Glutamatergic neuron (in vitro differentiated cells): Measurements from ENCODE around the gene ZBTB5. TPM values are rescaled to one million over a fixed set of nuclear protein-coding genes. Genes with fewer than 3 reads are reported as not detected.
A peak's percentile ranks its signal among the peaks of the same experiment; 100 is the strongest.

ENCODE experiments used
- DNase-seq: peaks from one replicate; pipeline ENCODE4 v3.0.0; 2022
- H3K27ac Mint-ChIP-seq: one replicate; pipeline ENCODE4 v1.8.0; 2020; ENCODE audit warnings: mild to moderate bottlenecking, mixed read lengths, inconsistent platforms; ENCODE audit not compliant: unreplicated experiment
- H3K27me3 Mint-ChIP-seq: one replicate; pipeline ENCODE4 v1.8.0; 2020; ENCODE audit warnings: mild to moderate bottlenecking, moderate library complexity, mixed read lengths, inconsistent platforms; ENCODE audit not compliant: unreplicated experiment
- H3K36me3 Mint-ChIP-seq: one replicate; pipeline ENCODE4 v1.8.0; 2020; ENCODE audit warnings: mild to moderate bottlenecking, mixed read lengths, inconsistent platforms; ENCODE audit not compliant: unreplicated experiment
- H3K4me1 Mint-ChIP-seq: one replicate; pipeline ENCODE4 v1.8.0; 2020; ENCODE audit warnings: mild to moderate bottlenecking, low read depth, mixed read lengths, inconsistent platforms; ENCODE audit not compliant: unreplicated experiment
- H3K4me3 Mint-ChIP-seq: one replicate; pipeline ENCODE4 v1.8.0; 2020; ENCODE audit warnings: mild to moderate bottlenecking, mixed read lengths, inconsistent platforms; ENCODE audit not compliant: unreplicated experiment
- H3K9me3 Mint-ChIP-seq: one replicate; pipeline ENCODE4 v1.8.0; 2020; ENCODE audit warnings: mild to moderate bottlenecking, moderate library complexity, mixed read lengths, inconsistent platforms; ENCODE audit not compliant: unreplicated experiment
- CTCF ChIP-seq: fragments of 200-600 bp; sonication (generic); IDR thresholded peaks from one replicate; pipeline ENCODE4 v1.5.0; 2021; ENCODE audit not compliant: partially characterized antibody, unreplicated experiment
- total RNA-seq: library from RNA; stranded (reverse); fragmentation: NEBNext Ultra II Directional; extraction: Animal tissue kit (Norgen Biotek cat#: 25700); gene quantifications from one replicate; pipeline ENCODE4 v1.2.1, GENCODE V29; 2021; ENCODE audit not compliant: unreplicated experiment

The ZBTB5 gene
- total RNA-seq, 1 donor from 2014 or later = 14.3 TPM

GRCh38 chr9:37509536-37509935 is 44.3 kb upstream of the ZBTB5 start:
- Mint-ChIP-seq H3K4me1 (peaks cover 2% of the 10 kb centered on the region), H3K36me3 (no peaks in the 10 kb centered on the region), H3K4me3 (no peak overlapping the region), H3K27me3 (peaks cover 3% of the 10 kb centered on the region), H3K27ac (no peak overlapping the region), H3K9me3 (peaks cover 8% of the 10 kb centered on the region)
- DNase-seq = no peak
- TF ChIP-seq CTCF = no peak

GRCh38 chr9:37508834-37509206 is 43.6 kb upstream of the ZBTB5 start:
- DNase-seq = no peak
- Mint-ChIP-seq H3K4me1 (peaks cover 4% of the 10 kb centered on the region), H3K27me3 (peaks cover 3% of the 10 kb centered on the region), H3K27ac (peak overlapping the region; percentile 42), H3K4me3 (peak overlapping the region; percentile 52), H3K36me3 (no peaks in the 10 kb centered on the region), H3K9me3 (peaks cover 8% of the 10 kb centered on the region)
- TF ChIP-seq CTCF = no peak

GRCh38 chr9:37508135-37508833 is 43.0 kb upstream of the ZBTB5 start:
- no peak overlapping the region for H3K4me3 Mint-ChIP-seq
- H3K27ac Mint-ChIP-seq = no peak overlapping the region
- peaks cover 7% of the 10 kb centered on the region for H3K4me1 Mint-ChIP-seq
- no peak for DNase-seq
- H3K36me3 Mint-ChIP-seq = no peaks in the 10 kb centered on the region
- peaks cover 3% of the 10 kb centered on the region for H3K27me3 Mint-ChIP-seq
- peaks cover 8% of the 10 kb centered on the region for H3K9me3 Mint-ChIP-seq
- no peak for TF ChIP-seq CTCF

GRCh38 chr9:37507566-37508134 is 42.4 kb upstream of the ZBTB5 start:
- TF ChIP-seq CTCF = no peak
- Mint-ChIP-seq H3K9me3 (peaks cover 8% of the 10 kb centered on the region), H3K4me1 (peaks cover 7% of the 10 kb centered on the region), H3K36me3 (no peaks in the 10 kb centered on the region), H3K27ac (no peak overlapping the region), H3K4me3 (no peak overlapping the region), H3K27me3 (peaks cover 3% of the 10 kb centered on the region)
- DNase-seq = no peak

GRCh38 chr9:37504605-37505004 is 39.4 kb upstream of the ZBTB5 start:
- Mint-ChIP-seq H3K27me3 (peaks cover 3% of the 10 kb centered on the region), H3K36me3 (no peaks in the 10 kb centered on the region), H3K4me3 (no peak overlapping the region), H3K9me3 (peaks cover 5% of the 10 kb centered on the region), H3K27ac (no peak overlapping the region), H3K4me1 (peaks cover 5% of the 10 kb centered on the region)
- DNase-seq = no peak
- TF ChIP-seq CTCF = no peak
